ENCODE data around the gene WRNIP1. TPM values are rescaled to one million over a fixed set of nuclear protein-coding genes. Genes with fewer than 3 reads are reported as not detected.

Gene WRNIP1
- total and polyA plus RNA-seq, 9 of the 15 experiments (the other 6 are each of a cell fraction or from before 2014, with no cell fraction given), result 13.2 to 63.6 (median 48.6) TPM

DNA sequence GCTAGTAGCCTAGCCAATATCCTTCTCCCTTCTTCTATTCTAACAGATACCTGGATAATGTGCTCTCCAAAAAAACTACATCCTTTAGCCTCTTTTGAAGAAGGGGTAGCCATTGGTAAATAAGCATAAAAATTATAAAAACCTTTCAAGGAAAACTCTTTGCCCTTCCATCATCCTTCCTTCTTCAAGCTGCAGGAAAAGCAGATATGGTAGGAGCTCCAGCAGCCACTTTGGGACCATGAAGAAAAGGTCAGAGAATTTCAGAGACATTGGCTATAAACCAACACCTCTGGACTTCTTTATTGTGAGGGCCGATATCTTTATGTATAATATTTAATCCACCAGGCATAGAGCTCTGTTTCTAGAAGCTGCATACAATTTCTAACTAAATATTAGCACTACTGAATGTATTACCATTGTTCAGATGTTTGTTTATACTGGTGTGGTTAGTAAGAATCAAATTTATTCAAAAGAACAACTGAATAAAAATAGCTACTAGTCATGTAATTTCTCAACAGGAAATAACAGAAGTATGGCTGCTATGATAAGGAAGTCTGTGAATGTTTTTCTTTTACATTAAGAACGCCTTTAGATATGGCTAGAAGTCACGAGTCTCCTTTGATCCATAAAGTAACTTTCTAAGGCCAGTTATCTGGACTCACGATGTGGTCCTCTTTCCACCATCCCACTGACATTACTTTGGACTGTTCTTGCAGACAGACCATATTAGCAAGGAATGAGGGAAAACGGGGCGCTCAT is 46.7 kb upstream of the WRNIP1 start (continued):
- TF ChIP-seq, protein P1, sequence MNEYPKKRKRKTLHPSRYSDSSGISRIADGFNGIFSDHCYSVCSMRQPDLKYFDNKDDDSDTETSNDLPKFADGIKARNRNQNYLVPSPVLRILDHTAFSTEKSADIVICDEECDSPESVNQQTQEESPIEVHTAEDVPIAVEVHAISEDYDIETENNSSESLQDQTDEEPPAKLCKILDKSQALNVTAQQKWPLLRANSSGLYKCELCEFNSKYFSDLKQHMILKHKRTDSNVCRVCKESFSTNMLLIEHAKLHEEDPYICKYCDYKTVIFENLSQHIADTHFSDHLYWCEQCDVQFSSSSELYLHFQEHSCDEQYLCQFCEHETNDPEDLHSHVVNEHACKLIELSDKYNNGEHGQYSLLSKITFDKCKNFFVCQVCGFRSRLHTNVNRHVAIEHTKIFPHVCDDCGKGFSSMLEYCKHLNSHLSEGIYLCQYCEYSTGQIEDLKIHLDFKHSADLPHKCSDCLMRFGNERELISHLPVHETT (CRISPR knock-in tag; conservative IDR thresholded peaks at IDR 0.05 in 1 of 2, IDR thresholded peaks at IDR 0.05 in 1 of 2), result 0 out of 4 replicates have a peak, but pooled peaks of 1 of the 2 experiments have one; percentile 21
- TF ChIP-seq ZNF316 (IDR thresholded peaks at IDR 0.05), result no peak
- TF ChIP-seq GTF2F1 (IDR thresholded peaks at IDR 0.05; ENCODE audit: low read depth, low read length), result no peak
- peak; percentile 35; the same call in 1 of the 2 replicates for TF ChIP-seq NCOR1 (IDR thresholded peaks at IDR 0.05)
- TF ChIP-seq, protein P2, sequence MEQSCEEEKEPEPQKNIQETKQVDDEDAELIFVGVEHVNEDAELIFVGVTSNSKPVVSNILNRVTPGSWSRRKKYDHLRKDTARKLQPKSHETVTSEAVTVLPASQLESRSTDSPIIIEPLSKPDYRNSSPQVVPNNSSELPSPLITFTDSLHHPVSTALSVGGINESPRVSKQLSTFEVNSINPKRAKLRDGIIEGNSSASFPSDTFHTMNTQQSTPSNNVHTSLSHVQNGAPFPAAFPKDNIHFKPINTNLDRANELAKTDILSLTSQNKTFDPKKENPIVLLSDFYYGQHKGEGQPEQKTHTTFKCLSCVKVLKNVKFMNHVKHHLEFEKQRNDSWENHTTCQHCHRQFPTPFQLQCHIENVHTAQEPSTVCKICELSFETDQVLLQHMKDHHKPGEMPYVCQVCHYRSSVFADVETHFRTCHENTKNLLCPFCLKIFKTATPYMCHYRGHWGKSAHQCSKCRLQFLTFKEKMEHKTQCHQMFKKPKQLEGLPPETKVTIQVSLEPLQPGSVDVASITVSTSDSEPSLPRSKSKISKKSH (CRISPR knock-in tag; IDR thresholded peaks at IDR 0.05), result no peak
- TF ChIP-seq HOXB6 (CRISPR knock-in tag; IDR thresholded peaks at IDR 0.05; ENCODE audit: borderline replicate concordance), result no peak
- no peak for TF ChIP-seq IRF1 (CRISPR knock-in tag; IDR thresholded peaks at IDR 0.05; ENCODE audit: borderline replicate concordance)
- TF ChIP-seq ARID1B (IDR thresholded peaks at IDR 0.05), result peak; percentile 54; the same call in 1 of the 2 replicates
- TF ChIP-seq GABPB1 (CRISPR knock-in tag; IDR thresholded peaks at IDR 0.05), result no peak
- no peak for TF ChIP-seq NR0B1 (IDR thresholded peaks at IDR 0.05; ENCODE audit: partially characterized antibody)
- TF ChIP-seq ZZZ3 (IDR thresholded peaks at IDR 0.05), result no peak
- peak; percentile 43; the same call in 1 of the 2 replicates for TF ChIP-seq TCF3 (CRISPR knock-in tag; IDR thresholded peaks at IDR 0.05)
- no peak for TF ChIP-seq HDAC6 (IDR thresholded peaks at IDR 0.05; ENCODE audit: low read depth, low read length)
- peak; percentile 91 for TF ChIP-seq RBM25 (IDR thresholded peaks at IDR 0.05; ENCODE audit: low read depth, low read length, severe bottlenecking)
- no peak for TF ChIP-seq CREM (IDR thresholded peaks at IDR 0.05; ENCODE audit: low read depth)
- TF ChIP-seq TARDBP (IDR thresholded peaks at IDR 0.05), result no peak
- TF ChIP-seq ZNF586 (CRISPR knock-in tag; conservative IDR thresholded peaks at IDR 0.05), result no peak
- TF ChIP-seq ZEB2 (IDR thresholded peaks at IDR 0.05), result no peak
- TF ChIP-seq MCM5 (IDR thresholded peaks at IDR 0.05; ENCODE audit: low read depth), result no peak
- TF ChIP-seq, protein P3, sequence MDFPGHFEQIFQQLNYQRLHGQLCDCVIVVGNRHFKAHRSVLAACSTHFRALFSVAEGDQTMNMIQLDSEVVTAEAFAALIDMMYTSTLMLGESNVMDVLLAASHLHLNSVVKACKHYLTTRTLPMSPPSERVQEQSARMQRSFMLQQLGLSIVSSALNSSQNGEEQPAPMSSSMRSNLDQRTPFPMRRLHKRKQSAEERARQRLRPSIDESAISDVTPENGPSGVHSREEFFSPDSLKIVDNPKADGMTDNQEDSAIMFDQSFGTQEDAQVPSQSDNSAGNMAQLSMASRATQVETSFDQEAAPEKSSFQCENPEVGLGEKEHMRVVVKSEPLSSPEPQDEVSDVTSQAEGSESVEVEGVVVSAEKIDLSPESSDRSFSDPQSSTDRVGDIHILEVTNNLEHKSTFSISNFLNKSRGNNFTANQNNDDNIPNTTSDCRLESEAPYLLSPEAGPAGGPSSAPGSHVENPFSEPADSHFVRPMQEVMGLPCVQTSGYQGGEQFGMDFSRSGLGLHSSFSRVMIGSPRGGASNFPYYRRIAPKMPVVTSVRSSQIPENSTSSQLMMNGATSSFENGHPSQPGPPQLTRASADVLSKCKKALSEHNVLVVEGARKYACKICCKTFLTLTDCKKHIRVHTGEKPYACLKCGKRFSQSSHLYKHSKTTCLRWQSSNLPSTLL (IDR thresholded peaks at IDR 0.05), result no peak
- TF ChIP-seq ZNF384 (IDR thresholded peaks at IDR 0.05; ENCODE audit: low read depth, low read length), result no peak
- TF ChIP-seq ZNF146 (CRISPR knock-in tag; IDR thresholded peaks at IDR 0.05; ENCODE audit: unreplicated experiment), result no peak
